Endothelial cell of umbilical vein (primary cell): ENCODE data around the gene BCOR. TPM values are rescaled to one million over a fixed set of nuclear protein-coding genes. Genes with fewer than 3 reads are reported as not detected.

Experiments used
- BruUV-seq: library from RNA; stranded (reverse); fragments of 400-500 nt; replicated peaks from 2 replicates; lab custom pipeline; 2021; lab: Mats Ljungman, UMichigan
- CTCF ChIA-PET: fragments of 300-600, 350-600 bp; sonication (Branson Sonifier 250); formaldehyde crosslinking; loops from one replicate; lab custom pipeline; 2021; ENCODE audit warnings: antibody characterized with exemption, inconsistent platforms; lab: Charles Lee
- POLR2A ChIA-PET: fragments of 300-600, 350-600 bp; sonication (Branson Sonifier 250); formaldehyde crosslinking; loops from one replicate; lab custom pipeline; 2021; ENCODE audit warnings: antibody characterized with exemption, inconsistent platforms; lab: Charles Lee
- DNase-seq: peaks from one replicate; pipeline ENCODE4 v3.0.0-alpha.2; 2011; ENCODE audit warnings: low read depth, low spot score
- FAIRE-seq: peaks from 2 replicates; lab custom pipeline; 2011; peaks lifted over from hg19 to GRCh38; lab: Jason Lieb, UNC
- H2AFZ ChIP-seq: 2 replicates; pipeline ENCODE4 v1.6.0; 2012; ENCODE audit warnings: low read depth, low read length, control low read depth, inconsistent platforms
- H3K27ac ChIP-seq: 2 replicates; pipeline ENCODE4 v1.5.1; 2011; ENCODE audit warnings: low read depth, mild to moderate bottlenecking, control low read depth, low read length, moderate library complexity; ENCODE audit not compliant: insufficient read depth
- H3K27me3 ChIP-seq, 2 experiments: 2 replicates each; pipeline versions ENCODE4 v1.6.0 to v1.6.1; 2011; ENCODE audit warnings: low read length in 2 of 2, mixed read lengths in 1 of 2; ENCODE audit not compliant: control insufficient read depth in 2 of 2, insufficient read depth in 2 of 2
- H3K36me3 ChIP-seq, 2 experiments: 2 replicates in 1 of 2; 3 replicates in 1 of 2; pipeline ENCODE4 v1.5.1; 2011; ENCODE audit warnings: low read length in 2 of 2, mild to moderate bottlenecking in 1 of 2, moderate library complexity in 1 of 2; ENCODE audit not compliant: control insufficient read depth in 2 of 2, insufficient read depth in 2 of 2; ENCODE audit errors: extremely low read depth in 1 of 2
- H3K4me1 ChIP-seq: 3 replicates; pipeline ENCODE4 v1.5.1; 2011; ENCODE audit warnings: mild to moderate bottlenecking, low read length; ENCODE audit not compliant: control insufficient read depth, insufficient read depth; ENCODE audit errors: extremely low read depth
- H3K4me2 ChIP-seq: 2 replicates; pipeline ENCODE4 v1.6.1; 2011; ENCODE audit warnings: low read length, control low read depth, mixed read lengths; ENCODE audit not compliant: insufficient read depth
- H3K4me3 ChIP-seq, 3 experiments: fragments of 200-600 bp in 1 of 3; sonication (generic), shearing (Covaris generic) in 1 of 3; replicated peaks in 1 of 3; 2 replicates each; pipeline ENCODE4 v1.5.1; 2011 to 2016; ENCODE audit warnings: control low read depth in 3 of 3, low read length in 3 of 3, mild to moderate bottlenecking in 2 of 3, inconsistent platforms in 1 of 3, low read depth in 1 of 3, moderate library complexity in 1 of 3; ENCODE audit not compliant: insufficient read depth in 1 of 3
- H3K79me2 ChIP-seq: 2 replicates; pipeline ENCODE4 v1.6.0; 2012; ENCODE audit warnings: low read length, inconsistent platforms; ENCODE audit not compliant: control insufficient read depth, insufficient read depth
- H3K9ac ChIP-seq: replicated peaks from 2 replicates; pipeline ENCODE3; 2011; ENCODE audit warnings: low read length, control low read depth; ENCODE audit not compliant: insufficient read depth; ENCODE audit errors: extremely low read depth
- H3K9me1 ChIP-seq: replicated peaks from 3 replicates; pipeline ENCODE4 v1.6.0; 2011; ENCODE audit warnings: mild to moderate bottlenecking, low read length; ENCODE audit not compliant: control insufficient read depth, insufficient read depth; ENCODE audit errors: extremely low read depth
- H3K9me3 ChIP-seq: replicated peaks from 2 replicates; pipeline ENCODE4 v1.5.1; 2012; ENCODE audit warnings: low read length, inconsistent platforms; ENCODE audit not compliant: control insufficient read depth, insufficient read depth
- H4K20me1 ChIP-seq: replicated peaks from 2 replicates; pipeline ENCODE3; 2011; ENCODE audit warnings: mild to moderate bottlenecking, low read length; ENCODE audit not compliant: control insufficient read depth, insufficient read depth; ENCODE audit errors: extremely low read depth
- EZH2 ChIP-seq: IDR thresholded peaks from 2 replicates; pipeline ENCODE4 v1.6.1; 2012; ENCODE audit warnings: borderline replicate concordance, low read depth, mild to moderate bottlenecking, moderate library complexity, low read length, inconsistent platforms; ENCODE audit not compliant: severe bottlenecking
- FOS ChIP-seq: IDR thresholded peaks from 2 replicates; pipeline ENCODE4 v1.6.1; 2011; ENCODE audit warnings: mild to moderate bottlenecking, low read length, moderate library complexity, borderline replicate concordance; ENCODE audit not compliant: insufficient read depth
- MYC ChIP-seq: IDR thresholded peaks from one replicate; pipeline ENCODE4 v1.6.1; 2011; ENCODE audit warnings: mild to moderate bottlenecking, low read depth, low read length
- dilution Hi-C: fragments of 300-500 bp; cut with MboI; formaldehyde crosslinking; loops from one replicate; pipeline ENCODE4 v1.15.0; 2019; ENCODE audit warnings: low sequenced_read_pairs; ENCODE audit not compliant: extremely low pct_ligation_motif_present
- intact Hi-C: fragments of 100-400 bp; cut with micrococcal nuclease; formaldehyde crosslinking; loops from one replicate; pipeline ENCODE4 v1.10.0; 2022
- polyA plus RNA-seq, 4 experiments: library from polyadenylated mRNA; depleted of rRNA in 3 of 4; stranded (reverse) in 3 of 4; unstranded in 1 of 4; fragments of >200 nt; gene quantifications; 2 replicates each; pipeline versions ENCODE4 v1.2.1 to v1.2.3, GENCODE V29; 2011 to 2012; ENCODE audit warnings: missing spikeins in 1 of 4
- total RNA-seq: library from RNA; stranded (reverse); gene quantifications from 2 replicates; pipeline ENCODE4 v1.2.3, GENCODE V29; 2021
- TF ChIP-seq, protein P1 (sequence below): IDR thresholded peaks from 2 replicates; pipeline ENCODE4 v1.6.1; 2011; ENCODE audit not compliant: insufficient read depth, insufficient read length

Gene BCOR
- total and polyA plus RNA-seq, 2 donors (not counting 3 experiments of a cell fraction or from before 2014, with no cell fraction given) = 10.1 to 24.2 TPM

DNA sequence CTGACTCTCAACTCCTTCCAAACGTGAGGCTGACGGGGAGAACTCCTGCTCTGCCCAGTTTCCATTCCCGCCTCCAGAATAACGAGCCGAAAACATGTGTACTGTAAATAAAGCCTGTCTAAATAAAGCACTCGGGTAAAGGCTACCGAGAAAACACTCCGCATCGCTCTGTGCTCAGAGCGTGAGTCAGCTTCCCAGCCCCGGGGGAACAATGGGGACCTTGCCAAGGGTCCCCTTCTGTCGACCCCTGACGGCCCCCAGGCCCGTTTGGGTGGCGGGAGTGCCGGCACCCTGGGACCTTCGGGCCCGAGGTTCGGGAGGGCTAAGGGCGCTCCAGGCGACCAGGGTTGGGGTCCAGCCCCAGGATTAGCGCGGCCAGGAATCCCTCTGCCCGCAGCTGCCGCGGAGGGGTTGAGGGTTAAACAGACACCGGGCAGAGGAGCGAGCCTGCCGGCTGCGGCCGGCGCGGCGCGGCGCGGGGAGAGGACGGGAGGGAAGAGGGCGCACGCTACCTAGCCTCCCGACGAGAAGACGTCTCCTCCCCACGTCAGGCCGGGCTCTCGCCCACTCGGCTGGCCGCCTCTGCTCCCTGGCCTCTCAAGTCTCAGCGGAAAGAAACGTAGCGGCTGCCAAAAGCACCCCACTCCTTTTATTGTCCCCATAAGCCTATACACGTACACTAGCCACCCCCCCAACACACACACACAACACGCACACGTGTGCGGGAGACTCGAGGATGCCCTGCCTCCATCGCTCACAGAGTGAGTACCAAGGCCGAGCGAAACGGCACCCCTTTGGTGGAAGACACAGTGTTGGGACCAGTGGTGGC lies 85.5 kb downstream of the BCOR start:
- Histone ChIP-seq H3K79me2 (no peaks in the 10 kb centered on the region), H3K36me3 (no peaks in the 10 kb centered on the region), H3K4me1 (peaks cover 26% of the 10 kb centered on the region), H3K9me1 (no peaks in the 10 kb centered on the region), H3K4me3 (no peak overlapping the region), H3K27ac (peak overlapping the region; percentile 89), H4K20me1 (no peaks in the 10 kb centered on the region), H3K27me3 (no peaks in the 10 kb centered on the region), H3K9me3 (no peaks in the 10 kb centered on the region), H2AFZ (peak overlapping the region; percentile 0), H3K9ac (peak overlapping the region; percentile 39), H3K4me2 (peak overlapping the region; percentile 19)
- DNase-seq (peak; percentile 76), FAIRE-seq (peak; percentile 88)
- CTCF ChIA-PET = interaction anchor here (1.2 to 1.6 kb wide), 4 partner anchors 43 to 281 kb away, joined by 3 to 6 read pairs (median 4); no protein-coding TSS in a partner anchor
- intact Hi-C loops = loop anchor here (1.0 to 5.0 kb wide), 12 partner anchors 41 to 307 kb away; no protein-coding TSS in a partner anchor
- dilution Hi-C loops = no loop called here
- POLR2A ChIA-PET = no interaction called here
- no TSS peak for BruUV-seq
- TF ChIP-seq MYC (no peak), EZH2 (no peak), FOS (peak; percentile 53)
- TF ChIP-seq, protein P1, sequence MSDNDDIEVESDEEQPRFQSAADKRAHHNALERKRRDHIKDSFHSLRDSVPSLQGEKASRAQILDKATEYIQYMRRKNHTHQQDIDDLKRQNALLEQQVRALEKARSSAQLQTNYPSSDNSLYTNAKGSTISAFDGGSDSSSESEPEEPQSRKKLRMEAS = no peak
